ENCODE data around the gene LRRC23.

- TF ChIP-seq POLR2AphosphoS2 (conservative IDR thresholded peaks at IDR 0.05; ENCODE audit: low read length): no peak
- no peak for TF ChIP-seq CTCF (IDR thresholded peaks at IDR 0.05)
- TF ChIP-seq CBX2 (IDR thresholded peaks at IDR 0.05; ENCODE audit: borderline replicate concordance, low read depth): no peak
- TF ChIP-seq POLR2A (IDR thresholded peaks at IDR 0.05; ENCODE audit: low read length): no peak
- no peak for TF ChIP-seq FOSL2 (IDR thresholded peaks at IDR 0.05)
- no peak for TF ChIP-seq FOSL2 (CRISPR knock-in tag; IDR thresholded peaks at IDR 0.05)
- no peak for TF ChIP-seq RAD21 (conservative IDR thresholded peaks at IDR 0.05 in 1 of 2, IDR thresholded peaks at IDR 0.05 in 1 of 2)
- TF ChIP-seq CEBPB (IDR thresholded peaks at IDR 0.05): no peak
- no peak for TF ChIP-seq ESRRA (IDR thresholded peaks at IDR 0.05; ENCODE audit: borderline replicate concordance, low read length)
- TF ChIP-seq RNF2 (IDR thresholded peaks at IDR 0.05; ENCODE audit: borderline replicate concordance, low read depth): no peak
- TF ChIP-seq CHD2 (IDR thresholded peaks at IDR 0.05; ENCODE audit: low read length, partially characterized antibody): no peak
- TF ChIP-seq BHLHE40 (IDR thresholded peaks at IDR 0.05; ENCODE audit: low read depth, low read length): no peak
These were observed 49.3 kb upstream of the LRRC23 start for GRCh38 chr12:6855322-6855721.

Data from A549 (cell line).